Erythroblast (primary cell): ENCODE results near the gene ACTBL2.
"Not testable (repeated sequence)": the region's sequence is repeated elsewhere in the genome, so short reads cannot be mapped to it uniquely, and the experiment has no call there.

Source experiments
- DNase-seq, 2 experiments: peaks; one replicate each; lab custom pipeline; 2025; lab: John Stamatoyannopoulos, UW
- GATA1 ChIP-seq: IDR thresholded peaks from 2 replicates; pipeline ENCODE4 v1.6.1; 2011; ENCODE audit warnings: low read depth, mild to moderate bottlenecking, control low read depth, low read length, moderate library complexity
- POLR2A ChIP-seq: IDR thresholded peaks from 2 replicates; pipeline ENCODE4 v1.6.1; 2011; ENCODE audit warnings: mild to moderate bottlenecking, low read length

Gene ACTBL2

GRCh38 chr5:57482671-57483106 is at the start of gene ACTBL2:
TSS of gene ACTBL2 (minus strand) at chr5:57482811. CDS start at chr5:57482707, 104 bp downstream.
- DNase-seq: no peak
- TF ChIP-seq GATA1 (no peak), POLR2A (no peak)

GRCh38 chr5:57531333-57531732 is 48.7 kb upstream of the ACTBL2 start:
- DNase-seq: no peak
- TF ChIP-seq POLR2A (no peak), GATA1 (no peak)

GRCh38 chr5:57529864-57530263 is 47.3 kb upstream of the ACTBL2 start:
- DNase-seq: no peak
- TF ChIP-seq GATA1 (no peak), POLR2A (no peak)

GRCh38 chr5:57527870-57528269 is 45.3 kb upstream of the ACTBL2 start:
- DNase-seq: no peak
- TF ChIP-seq GATA1 (no peak), POLR2A (no peak)

GRCh38 chr5:57524348-57525060 is 41.9 kb upstream of the ACTBL2 start:
- no peak for DNase-seq
- TF ChIP-seq GATA1: no peak

- DNase-seq: not testable (repeated sequence)
Observed at GRCh38 chr5:57522477-57522876, 39.9 kb upstream of the ACTBL2 start.

GRCh38 chr5:57518415-57518814 is 35.8 kb upstream of the ACTBL2 start:
- DNase-seq: not testable (repeated sequence)

- TF ChIP-seq POLR2A (no peak), GATA1 (no peak)
Observed at GRCh38 chr5:57517250-57517649, 34.6 kb upstream of the ACTBL2 start.

GRCh38 chr5:57513785-57514184 is 31.2 kb upstream of the ACTBL2 start:
- TF ChIP-seq POLR2A (no peak), GATA1 (no peak)

More at GRCh38 chr5:57517250-57517649, 34.6 kb upstream of the ACTBL2 start:
- DNase-seq: no peak

GRCh38 chr5:57511321-57511720 is 28.7 kb upstream of the ACTBL2 start:
- TF ChIP-seq GATA1: no peak
- TF ChIP-seq POLR2A: no peak
- DNase-seq: no peak

More at GRCh38 chr5:57513785-57514184, 31.2 kb upstream of the ACTBL2 start:
- no peak for DNase-seq

GRCh38 chr5:57509501-57510260 is 27.1 kb upstream of the ACTBL2 start:
- DNase-seq: no peak
- TF ChIP-seq POLR2A: no peak
- TF ChIP-seq GATA1: no peak

GRCh38 chr5:57508211-57508610 is 25.6 kb upstream of the ACTBL2 start:
- TF ChIP-seq POLR2A (no peak), GATA1 (no peak)
- no peak for DNase-seq

- TF ChIP-seq GATA1 (no peak), POLR2A (no peak)
- DNase-seq: no peak
Observed at GRCh38 chr5:57505272-57506200, 22.9 kb upstream of the ACTBL2 start.

- TF ChIP-seq POLR2A (no peak), GATA1 (no peak)
- no peak for DNase-seq
Observed at GRCh38 chr5:57504357-57504756, 21.7 kb upstream of the ACTBL2 start.
